ENCODE data around the gene LRIT1.

LRIT1 gene

DNA sequence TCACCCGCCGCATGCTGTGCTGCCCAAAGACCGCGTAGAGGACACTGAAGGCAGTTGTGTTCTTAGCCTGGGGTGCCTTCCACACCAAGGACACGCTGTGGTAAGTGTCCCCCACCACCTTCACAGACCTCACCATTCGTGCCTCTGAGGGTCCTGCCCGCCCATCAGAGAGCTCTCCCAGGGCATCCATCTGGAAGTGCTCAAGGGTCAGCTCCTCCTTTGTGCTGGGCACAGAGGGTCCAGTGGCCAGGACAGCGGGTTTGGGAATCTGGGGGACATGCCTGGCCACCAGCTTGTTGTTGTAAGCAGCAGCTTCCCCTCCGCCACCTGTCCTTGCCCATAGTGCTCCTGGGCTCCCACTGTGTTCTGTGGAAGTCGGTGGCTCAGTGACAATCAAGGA lies 9.0 kb downstream of the LRIT1 start:
- Histone ChIP-seq H2AFZ (ENCODE audit: low read length) (no peak overlapping the region), H3K79me2 (ENCODE audit: insufficient read depth, low read length) (no peaks in the 10 kb centered on the region), H3K27me3 (ENCODE audit: insufficient read depth, low read length, poor library complexity, severe bottlenecking) (no peaks in the 10 kb centered on the region), H3K9me3 (ENCODE audit: insufficient read depth, low read depth, low read length) (no peaks in the 10 kb centered on the region), H3K4me2 (ENCODE audit: low read depth, low read length, poor library complexity, severe bottlenecking) (no peak overlapping the region), H3K9me2 (replicated peaks; ENCODE audit: low read depth, low read length) (no peaks in the 10 kb centered on the region), H4K20me1 (ENCODE audit: insufficient read depth, low read length, poor library complexity, severe bottlenecking) (no peaks in the 10 kb centered on the region), H3K9ac (ENCODE audit: low read depth, low read length, poor library complexity, severe bottlenecking) (no peak overlapping the region), H3K36me3 (ENCODE audit: insufficient read depth, low read length) (no peaks in the 10 kb centered on the region), H3K4me1 (ENCODE audit: insufficient read depth, low read length, poor library complexity, severe bottlenecking) (no peaks in the 10 kb centered on the region), H3F3A (ENCODE audit: low read depth) (no peaks in the 10 kb centered on the region), H3K4me3 (ENCODE audit: low read length, poor library complexity, severe bottlenecking) (no peak overlapping the region)
- TF ChIP-seq, protein P1, sequence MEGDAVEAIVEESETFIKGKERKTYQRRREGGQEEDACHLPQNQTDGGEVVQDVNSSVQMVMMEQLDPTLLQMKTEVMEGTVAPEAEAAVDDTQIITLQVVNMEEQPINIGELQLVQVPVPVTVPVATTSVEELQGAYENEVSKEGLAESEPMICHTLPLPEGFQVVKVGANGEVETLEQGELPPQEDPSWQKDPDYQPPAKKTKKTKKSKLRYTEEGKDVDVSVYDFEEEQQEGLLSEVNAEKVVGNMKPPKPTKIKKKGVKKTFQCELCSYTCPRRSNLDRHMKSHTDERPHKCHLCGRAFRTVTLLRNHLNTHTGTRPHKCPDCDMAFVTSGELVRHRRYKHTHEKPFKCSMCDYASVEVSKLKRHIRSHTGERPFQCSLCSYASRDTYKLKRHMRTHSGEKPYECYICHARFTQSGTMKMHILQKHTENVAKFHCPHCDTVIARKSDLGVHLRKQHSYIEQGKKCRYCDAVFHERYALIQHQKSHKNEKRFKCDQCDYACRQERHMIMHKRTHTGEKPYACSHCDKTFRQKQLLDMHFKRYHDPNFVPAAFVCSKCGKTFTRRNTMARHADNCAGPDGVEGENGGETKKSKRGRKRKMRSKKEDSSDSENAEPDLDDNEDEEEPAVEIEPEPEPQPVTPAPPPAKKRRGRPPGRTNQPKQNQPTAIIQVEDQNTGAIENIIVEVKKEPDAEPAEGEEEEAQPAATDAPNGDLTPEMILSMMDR (conservative IDR thresholded peaks at IDR 0.05; ENCODE audit: low read length) = no peak
- no peak for TF ChIP-seq EZH2phosphoT487 (IDR thresholded peaks at IDR 0.05; ENCODE audit: borderline replicate concordance)

DNA sequence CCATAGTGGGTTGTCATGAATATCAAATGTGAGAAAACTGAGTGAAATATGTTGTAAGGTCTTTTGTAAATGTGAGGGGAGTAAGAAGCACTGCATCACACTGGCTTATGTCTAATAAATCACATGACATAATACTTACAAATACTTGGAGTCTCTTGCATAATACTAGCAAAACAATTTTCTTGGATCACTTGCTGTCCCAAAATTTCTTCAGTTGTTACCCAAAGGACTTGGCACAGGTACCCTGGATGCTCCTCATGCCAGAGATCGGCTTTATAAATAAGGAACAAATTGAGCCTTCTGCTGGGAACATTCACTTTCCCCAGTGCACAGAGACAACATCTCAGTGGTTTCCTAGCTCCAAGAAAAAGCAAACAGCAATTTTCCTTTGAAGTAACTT lies 11.0 kb downstream of the LRIT1 start:
- Histone ChIP-seq H3F3A (ENCODE audit: low read depth) (no peaks in the 10 kb centered on the region), H3K36me3 (ENCODE audit: insufficient read depth, low read length) (no peaks in the 10 kb centered on the region), H3K9ac (ENCODE audit: low read depth, low read length, poor library complexity, severe bottlenecking) (no peak overlapping the region), H2AFZ (ENCODE audit: low read length) (no peak overlapping the region), H3K79me2 (ENCODE audit: insufficient read depth, low read length) (no peaks in the 10 kb centered on the region), H3K4me1 (ENCODE audit: insufficient read depth, low read length, poor library complexity, severe bottlenecking) (no peaks in the 10 kb centered on the region), H3K4me3 (ENCODE audit: low read length, poor library complexity, severe bottlenecking) (no peak overlapping the region), H4K20me1 (ENCODE audit: insufficient read depth, low read length, poor library complexity, severe bottlenecking) (no peaks in the 10 kb centered on the region), H3K27me3 (ENCODE audit: insufficient read depth, low read length, poor library complexity, severe bottlenecking) (no peaks in the 10 kb centered on the region), H3K4me2 (ENCODE audit: low read depth, low read length, poor library complexity, severe bottlenecking) (no peak overlapping the region), H3K9me3 (ENCODE audit: insufficient read depth, low read depth, low read length) (no peaks in the 10 kb centered on the region), H3K9me2 (replicated peaks; ENCODE audit: low read depth, low read length) (no peaks in the 10 kb centered on the region)
- TF ChIP-seq, protein P1 (conservative IDR thresholded peaks at IDR 0.05; ENCODE audit: low read length) = no peak
- TF ChIP-seq EZH2phosphoT487 (IDR thresholded peaks at IDR 0.05; ENCODE audit: borderline replicate concordance) = no peak

DNA sequence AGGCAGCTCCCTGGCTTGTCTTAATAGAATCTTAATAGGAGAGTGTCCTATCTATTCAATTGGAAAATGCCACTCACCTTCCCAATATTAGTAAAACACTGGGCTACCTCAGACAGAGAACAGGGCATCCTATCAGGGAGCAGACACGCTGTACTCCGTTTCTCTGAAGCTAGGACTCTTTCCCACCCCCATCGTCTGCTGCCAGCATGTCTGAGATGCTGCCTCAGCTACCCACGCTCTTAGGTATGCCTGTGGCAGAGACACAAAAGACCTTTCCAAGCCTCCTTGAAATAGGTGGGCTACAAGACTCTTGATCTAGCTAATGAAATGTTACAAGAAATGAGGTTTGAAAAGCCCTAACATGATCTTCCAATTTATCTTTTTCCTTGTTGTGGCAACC lies 13.5 kb downstream of the LRIT1 start:
- TF ChIP-seq, protein P1 (conservative IDR thresholded peaks at IDR 0.05; ENCODE audit: low read length) = no peak
- no peak for TF ChIP-seq EZH2phosphoT487 (IDR thresholded peaks at IDR 0.05; ENCODE audit: borderline replicate concordance)
- H3K36me3 ChIP-seq (ENCODE audit: insufficient read depth, low read length) = no peaks in the 10 kb centered on the region
- H3K79me2 ChIP-seq (ENCODE audit: insufficient read depth, low read length) = no peaks in the 10 kb centered on the region
- H4K20me1 ChIP-seq (ENCODE audit: insufficient read depth, low read length, poor library complexity, severe bottlenecking) = no peaks in the 10 kb centered on the region
- no peak overlapping the region for H3K4me3 ChIP-seq (ENCODE audit: low read length, poor library complexity, severe bottlenecking)
- no peaks in the 10 kb centered on the region for H3K27me3 ChIP-seq (ENCODE audit: insufficient read depth, low read length, poor library complexity, severe bottlenecking)
- no peak overlapping the region for H3K4me2 ChIP-seq (ENCODE audit: low read depth, low read length, poor library complexity, severe bottlenecking)
- no peaks in the 10 kb centered on the region for H3F3A ChIP-seq (ENCODE audit: low read depth)
- H3K9me2 ChIP-seq (replicated peaks; ENCODE audit: low read depth, low read length) = no peaks in the 10 kb centered on the region
- no peak overlapping the region for H3K9ac ChIP-seq (ENCODE audit: low read depth, low read length, poor library complexity, severe bottlenecking)
- H3K4me1 ChIP-seq (ENCODE audit: insufficient read depth, low read length, poor library complexity, severe bottlenecking) = no peaks in the 10 kb centered on the region
- H2AFZ ChIP-seq (ENCODE audit: low read length) = no peak overlapping the region
- no peaks in the 10 kb centered on the region for H3K9me3 ChIP-seq (ENCODE audit: insufficient read depth, low read depth, low read length)

Measured in Loucy (cell line).